ENCODE measurements around the gene CFAP126. TPM values are rescaled to one million over a fixed set of nuclear protein-coding genes. Genes with fewer than 3 reads are reported as not detected.
A peak's percentile ranks its signal among the peaks of the same experiment; 100 is the strongest.

CFAP126 gene
- total and polyA plus RNA-seq, 2 of the 13 experiments (the other 11 are each of a cell fraction or from before 2014, with no cell fraction given) = not detected

DNA sequence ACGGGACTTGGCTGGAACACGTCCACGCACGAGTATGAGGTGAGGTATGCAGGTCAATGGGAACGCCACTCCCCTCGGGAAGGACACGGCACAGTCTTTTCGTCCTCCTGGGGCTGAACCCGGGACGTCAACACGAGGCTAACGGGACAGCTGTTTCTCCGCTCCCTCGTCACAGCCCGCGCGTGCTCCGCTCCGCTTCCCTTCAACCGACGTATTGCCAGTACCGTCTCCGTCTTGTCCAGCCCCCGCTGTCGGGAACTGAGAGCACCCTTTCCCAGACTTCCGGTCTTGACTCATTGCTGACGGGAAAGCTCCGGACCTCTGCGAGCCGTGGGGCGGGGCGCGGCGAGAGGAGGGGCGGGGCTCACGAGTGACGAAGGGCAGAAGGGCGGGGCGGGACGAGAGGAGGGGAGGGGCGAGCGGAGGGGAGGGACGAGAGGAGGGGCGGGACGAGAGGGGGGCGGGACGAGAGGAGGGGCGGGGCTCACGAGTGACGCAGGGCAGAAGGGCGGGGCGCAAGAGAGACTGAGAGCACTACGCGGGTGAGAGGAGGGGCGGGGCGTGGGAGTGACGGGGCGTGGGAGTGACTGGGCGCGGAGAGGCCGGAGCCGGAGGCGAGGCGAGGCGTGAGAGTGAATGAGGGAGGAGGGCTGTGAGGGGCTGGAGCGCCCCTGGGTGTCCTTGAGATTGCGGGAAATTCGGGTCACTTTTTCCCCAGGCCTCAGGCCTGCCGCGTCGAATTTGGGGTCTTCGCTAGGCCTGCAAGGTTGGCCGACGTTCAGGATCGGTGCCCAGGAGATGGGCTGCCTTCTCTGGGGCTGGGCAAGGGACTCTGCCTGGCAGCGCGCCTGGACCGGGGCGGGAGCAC is 22.2 kb upstream of the CFAP126 start (continued):
- TF ChIP-seq, protein P1, sequence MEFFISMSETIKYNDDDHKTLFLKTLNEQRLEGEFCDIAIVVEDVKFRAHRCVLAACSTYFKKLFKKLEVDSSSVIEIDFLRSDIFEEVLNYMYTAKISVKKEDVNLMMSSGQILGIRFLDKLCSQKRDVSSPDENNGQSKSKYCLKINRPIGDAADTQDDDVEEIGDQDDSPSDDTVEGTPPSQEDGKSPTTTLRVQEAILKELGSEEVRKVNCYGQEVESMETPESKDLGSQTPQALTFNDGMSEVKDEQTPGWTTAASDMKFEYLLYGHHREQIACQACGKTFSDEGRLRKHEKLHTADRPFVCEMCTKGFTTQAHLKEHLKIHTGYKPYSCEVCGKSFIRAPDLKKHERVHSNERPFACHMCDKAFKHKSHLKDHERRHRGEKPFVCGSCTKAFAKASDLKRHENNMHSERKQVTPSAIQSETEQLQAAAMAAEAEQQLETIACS (CRISPR knock-in tag; IDR thresholded peaks at IDR 0.05) = no peak
- TF ChIP-seq RXRB (CRISPR knock-in tag; IDR thresholded peaks at IDR 0.05; ENCODE audit: borderline replicate concordance) (peak; percentile 45), ZNF263 (CRISPR knock-in tag; IDR thresholded peaks at IDR 0.05) (peak; percentile 38), ZNF235 (CRISPR knock-in tag; IDR thresholded peaks at IDR 0.05; ENCODE audit: borderline replicate concordance) (no peak), JARID2 (CRISPR knock-in tag; IDR thresholded peaks at IDR 0.05; ENCODE audit: insufficient replicate concordance) (no peak), JDP2 (CRISPR knock-in tag; IDR thresholded peaks at IDR 0.05; ENCODE audit: borderline replicate concordance) (no peak), NCOA1 (CRISPR knock-in tag; IDR thresholded peaks at IDR 0.05) (no peak), MXI1 (IDR thresholded peaks at IDR 0.05; ENCODE audit: borderline replicate concordance, low read depth, low read length) (peak; percentile 63; the same call in 1 of the 3 replicates), RFX1 (IDR thresholded peaks at IDR 0.05) (no peak)
- TF ChIP-seq, protein P2, sequence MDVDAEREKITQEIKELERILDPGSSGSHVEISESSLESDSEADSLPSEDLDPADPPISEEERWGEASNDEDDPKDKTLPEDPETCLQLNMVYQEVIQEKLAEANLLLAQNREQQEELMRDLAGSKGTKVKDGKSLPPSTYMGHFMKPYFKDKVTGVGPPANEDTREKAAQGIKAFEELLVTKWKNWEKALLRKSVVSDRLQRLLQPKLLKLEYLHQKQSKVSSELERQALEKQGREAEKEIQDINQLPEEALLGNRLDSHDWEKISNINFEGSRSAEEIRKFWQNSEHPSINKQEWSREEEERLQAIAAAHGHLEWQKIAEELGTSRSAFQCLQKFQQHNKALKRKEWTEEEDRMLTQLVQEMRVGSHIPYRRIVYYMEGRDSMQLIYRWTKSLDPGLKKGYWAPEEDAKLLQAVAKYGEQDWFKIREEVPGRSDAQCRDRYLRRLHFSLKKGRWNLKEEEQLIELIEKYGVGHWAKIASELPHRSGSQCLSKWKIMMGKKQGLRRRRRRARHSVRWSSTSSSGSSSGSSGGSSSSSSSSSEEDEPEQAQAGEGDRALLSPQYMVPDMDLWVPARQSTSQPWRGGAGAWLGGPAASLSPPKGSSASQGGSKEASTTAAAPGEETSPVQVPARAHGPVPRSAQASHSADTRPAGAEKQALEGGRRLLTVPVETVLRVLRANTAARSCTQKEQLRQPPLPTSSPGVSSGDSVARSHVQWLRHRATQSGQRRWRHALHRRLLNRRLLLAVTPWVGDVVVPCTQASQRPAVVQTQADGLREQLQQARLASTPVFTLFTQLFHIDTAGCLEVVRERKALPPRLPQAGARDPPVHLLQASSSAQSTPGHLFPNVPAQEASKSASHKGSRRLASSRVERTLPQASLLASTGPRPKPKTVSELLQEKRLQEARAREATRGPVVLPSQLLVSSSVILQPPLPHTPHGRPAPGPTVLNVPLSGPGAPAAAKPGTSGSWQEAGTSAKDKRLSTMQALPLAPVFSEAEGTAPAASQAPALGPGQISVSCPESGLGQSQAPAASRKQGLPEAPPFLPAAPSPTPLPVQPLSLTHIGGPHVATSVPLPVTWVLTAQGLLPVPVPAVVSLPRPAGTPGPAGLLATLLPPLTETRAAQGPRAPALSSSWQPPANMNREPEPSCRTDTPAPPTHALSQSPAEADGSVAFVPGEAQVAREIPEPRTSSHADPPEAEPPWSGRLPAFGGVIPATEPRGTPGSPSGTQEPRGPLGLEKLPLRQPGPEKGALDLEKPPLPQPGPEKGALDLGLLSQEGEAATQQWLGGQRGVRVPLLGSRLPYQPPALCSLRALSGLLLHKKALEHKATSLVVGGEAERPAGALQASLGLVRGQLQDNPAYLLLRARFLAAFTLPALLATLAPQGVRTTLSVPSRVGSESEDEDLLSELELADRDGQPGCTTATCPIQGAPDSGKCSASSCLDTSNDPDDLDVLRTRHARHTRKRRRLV (CRISPR knock-in tag; IDR thresholded peaks at IDR 0.05) = no peak
- TF ChIP-seq, protein P3, sequence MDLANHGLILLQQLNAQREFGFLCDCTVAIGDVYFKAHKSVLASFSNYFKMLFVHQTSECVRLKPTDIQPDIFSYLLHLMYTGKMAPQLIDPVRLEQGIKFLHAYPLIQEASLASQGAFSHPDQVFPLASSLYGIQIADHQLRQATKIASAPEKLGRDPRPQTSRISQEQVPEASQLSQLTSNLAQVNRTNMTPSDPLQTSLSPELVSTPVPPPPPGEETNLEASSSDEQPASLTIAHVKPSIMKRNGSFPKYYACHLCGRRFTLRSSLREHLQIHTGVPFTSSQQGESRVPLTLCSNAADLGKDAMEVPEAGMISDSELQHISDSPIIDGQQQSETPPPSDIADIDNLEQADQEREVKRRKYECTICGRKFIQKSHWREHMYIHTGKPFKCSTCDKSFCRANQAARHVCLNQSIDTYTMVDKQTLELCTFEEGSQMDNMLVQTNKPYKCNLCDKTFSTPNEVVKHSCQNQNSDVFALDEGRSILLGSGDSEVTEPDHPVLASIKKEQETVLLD (CRISPR knock-in tag; IDR thresholded peaks at IDR 0.05; ENCODE audit: low read depth) = peak; percentile 61
- TF ChIP-seq, protein P4, sequence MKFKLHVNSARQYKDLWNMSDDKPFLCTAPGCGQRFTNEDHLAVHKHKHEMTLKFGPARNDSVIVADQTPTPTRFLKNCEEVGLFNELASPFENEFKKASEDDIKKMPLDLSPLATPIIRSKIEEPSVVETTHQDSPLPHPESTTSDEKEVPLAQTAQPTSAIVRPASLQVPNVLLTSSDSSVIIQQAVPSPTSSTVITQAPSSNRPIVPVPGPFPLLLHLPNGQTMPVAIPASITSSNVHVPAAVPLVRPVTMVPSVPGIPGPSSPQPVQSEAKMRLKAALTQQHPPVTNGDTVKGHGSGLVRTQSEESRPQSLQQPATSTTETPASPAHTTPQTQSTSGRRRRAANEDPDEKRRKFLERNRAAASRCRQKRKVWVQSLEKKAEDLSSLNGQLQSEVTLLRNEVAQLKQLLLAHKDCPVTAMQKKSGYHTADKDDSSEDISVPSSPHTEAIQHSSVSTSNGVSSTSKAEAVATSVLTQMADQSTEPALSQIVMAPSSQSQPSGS (CRISPR knock-in tag; IDR thresholded peaks at IDR 0.05) = peak; percentile 42; the same call in 1 of the 2 replicates
- TF ChIP-seq, protein P5, sequence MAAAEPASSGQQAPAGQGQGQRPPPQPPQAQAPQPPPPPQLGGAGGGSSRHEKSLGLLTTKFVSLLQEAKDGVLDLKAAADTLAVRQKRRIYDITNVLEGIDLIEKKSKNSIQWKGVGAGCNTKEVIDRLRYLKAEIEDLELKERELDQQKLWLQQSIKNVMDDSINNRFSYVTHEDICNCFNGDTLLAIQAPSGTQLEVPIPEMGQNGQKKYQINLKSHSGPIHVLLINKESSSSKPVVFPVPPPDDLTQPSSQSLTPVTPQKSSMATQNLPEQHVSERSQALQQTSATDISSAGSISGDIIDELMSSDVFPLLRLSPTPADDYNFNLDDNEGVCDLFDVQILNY (CRISPR knock-in tag; conservative IDR thresholded peaks at IDR 0.05) = no peak
- TF ChIP-seq, protein P6, sequence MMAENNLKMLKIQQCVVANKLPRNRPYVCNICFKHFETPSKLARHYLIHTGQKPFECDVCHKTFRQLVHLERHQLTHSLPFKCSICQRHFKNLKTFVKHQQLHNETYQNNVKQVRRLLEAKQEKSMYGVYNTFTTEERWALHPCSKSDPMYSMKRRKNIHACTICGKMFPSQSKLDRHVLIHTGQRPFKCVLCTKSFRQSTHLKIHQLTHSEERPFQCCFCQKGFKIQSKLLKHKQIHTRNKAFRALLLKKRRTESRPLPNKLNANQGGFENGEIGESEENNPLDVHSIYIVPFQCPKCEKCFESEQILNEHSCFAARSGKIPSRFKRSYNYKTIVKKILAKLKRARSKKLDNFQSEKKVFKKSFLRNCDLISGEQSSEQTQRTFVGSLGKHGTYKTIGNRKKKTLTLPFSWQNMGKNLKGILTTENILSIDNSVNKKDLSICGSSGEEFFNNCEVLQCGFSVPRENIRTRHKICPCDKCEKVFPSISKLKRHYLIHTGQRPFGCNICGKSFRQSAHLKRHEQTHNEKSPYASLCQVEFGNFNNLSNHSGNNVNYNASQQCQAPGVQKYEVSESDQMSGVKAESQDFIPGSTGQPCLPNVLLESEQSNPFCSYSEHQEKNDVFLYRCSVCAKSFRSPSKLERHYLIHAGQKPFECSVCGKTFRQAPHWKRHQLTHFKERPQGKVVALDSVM (CRISPR knock-in tag; IDR thresholded peaks at IDR 0.05) = peak; percentile 19; the same call in 1 of the 2 replicates

Measured in HepG2 (cell line).